AG10803 (cell line): ENCODE results near the gene LHFPL3.

Experiments used
- DNase-seq: peaks from one replicate; pipeline ENCODE4 v3.0.0; 2010; ENCODE audit warnings: low read depth
- H3K4me3 ChIP-seq: 2 replicates; pipeline ENCODE4 v1.5.1; 2011; ENCODE audit warnings: mild to moderate bottlenecking, low read length, control low read depth
- CTCF ChIP-seq: conservative IDR thresholded peaks from 2 replicates; pipeline ENCODE4 v1.5.1; 2011; ENCODE audit warnings: mild to moderate bottlenecking, low read length, control low read depth, inconsistent platforms

The LHFPL3 gene

GRCh38 chr7:104945599-104945956, 617.2 kb downstream of the LHFPL3 start:
- no peak for TF ChIP-seq CTCF
- no peak overlapping the region for H3K4me3 ChIP-seq
- no peak for DNase-seq

- TF ChIP-seq CTCF = no peak
- H3K4me3 ChIP-seq = no peak overlapping the region
- no peak for DNase-seq
Observed at GRCh38 chr7:104946338-104946737, 617.9 kb downstream of the LHFPL3 start.

GRCh38 chr7:104950006-104950405, 621.6 kb downstream of the LHFPL3 start:
- DNase-seq = no peak
- H3K4me3 ChIP-seq = no peak overlapping the region
- no peak for TF ChIP-seq CTCF

- H3K4me3 ChIP-seq = no peak overlapping the region
- DNase-seq = peak; percentile 65
- TF ChIP-seq CTCF = no peak
Observed at GRCh38 chr7:104950754-104951153, 622.4 kb downstream of the LHFPL3 start.

- H3K4me3 ChIP-seq = no peak overlapping the region
- TF ChIP-seq CTCF = no peak
- peak; percentile 61 for DNase-seq
Observed at GRCh38 chr7:104951546-104951945, 623.1 kb downstream of the LHFPL3 start.

GRCh38 chr7:104955276-104955675, 626.9 kb downstream of the LHFPL3 start:
- DNase-seq = no peak
- H3K4me3 ChIP-seq = no peak overlapping the region

More at GRCh38 chr7:104955276-104955675, 626.9 kb downstream of the LHFPL3 start:
- no peak for TF ChIP-seq CTCF
